Activated B cell treated with CpG ODN at 0.5 μM for 24 hours (primary cell): ENCODE measurements around the gene TSHZ3. TPM values are rescaled to one million over a fixed set of nuclear protein-coding genes. Genes with fewer than 3 reads are reported as not detected.

Experiments used
- ATAC-seq: fragments of 200-7000 bp; cut with Tn5 transposase; one replicate; pipeline ENCODE4 v1.10.0; 2021; ENCODE audit warnings: low read depth, mild to moderate bottlenecking, moderate library complexity
- CTCF ChIA-PET: fragments of 350-600 bp; sonication (Branson Sonifier 250); formaldehyde crosslinking; loops from one replicate; lab custom pipeline; 2021; ENCODE audit warnings: antibody characterized with exemption; lab: Charles Lee
- POLR2A ChIA-PET: fragments of 350-600 bp; sonication (Branson Sonifier 250); formaldehyde crosslinking; loops from one replicate; lab custom pipeline; 2021; ENCODE audit warnings: antibody characterized with exemption; lab: Charles Lee
- DNase-seq: peaks from one replicate; pipeline ENCODE4 v3.0.0; 2022
- H3K27ac Mint-ChIP-seq: one replicate; pipeline ENCODE4 v1.8.0; 2020; ENCODE audit warnings: mixed read lengths
- H3K27me3 Mint-ChIP-seq: one replicate; pipeline ENCODE4 v1.8.0; 2021; ENCODE audit warnings: mixed read lengths
- H3K36me3 Mint-ChIP-seq: one replicate; pipeline ENCODE4 v1.8.0; 2021; ENCODE audit warnings: low read depth, mixed read lengths
- H3K4me1 Mint-ChIP-seq: one replicate; pipeline ENCODE4 v1.8.0; 2021; ENCODE audit warnings: mixed read lengths
- H3K4me3 Mint-ChIP-seq: one replicate; pipeline ENCODE4 v1.8.0; 2020; ENCODE audit warnings: mild to moderate bottlenecking, mixed read lengths
- H3K9me3 Mint-ChIP-seq: one replicate; pipeline ENCODE4 v1.8.0; 2020; ENCODE audit warnings: mixed read lengths
- intact Hi-C: fragments of 100-400 bp; cut with micrococcal nuclease; formaldehyde crosslinking; loops from one replicate; pipeline ENCODE4 v1.15.1; 2024
- total RNA-seq: library from RNA; stranded (reverse); gene quantifications from 2 replicates; pipeline ENCODE4 v1.2.3, GENCODE V29; 2022
- TF ChIP-seq, protein P1 (sequence below): fragments of 200-600 bp; IDR thresholded peaks from one replicate; pipeline ENCODE4 v1.8.0; 2022; ENCODE audit warnings: antibody characterized with exemption, mild to moderate bottlenecking

TSHZ3 gene
- total RNA-seq, 1 donor from 2014 or later, result not detected

DNA sequence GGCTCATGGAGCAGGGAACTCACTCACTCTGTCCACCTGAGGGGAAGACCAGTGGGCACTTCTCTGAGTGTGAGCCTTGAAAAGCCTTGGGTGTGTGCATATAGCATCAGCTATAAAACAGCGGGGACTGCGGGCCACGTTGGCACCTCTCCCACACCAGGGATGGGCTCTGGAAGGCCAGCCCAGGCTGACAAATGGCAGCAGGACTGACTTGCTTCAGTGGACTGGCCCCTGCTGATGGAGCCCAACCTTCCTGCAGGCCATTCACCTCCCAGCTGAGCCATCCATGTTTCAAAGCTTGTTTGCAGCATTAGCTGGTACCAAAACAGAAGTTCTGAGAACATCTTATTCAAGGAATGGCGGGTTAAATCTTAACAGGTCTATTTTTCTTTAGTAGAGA lies 21.0 kb downstream of the TSHZ3 start:
- DNase-seq (no peak), ATAC-seq (no peak)
- POLR2A ChIA-PET, result no interaction called here
- TF ChIP-seq, protein P1, sequence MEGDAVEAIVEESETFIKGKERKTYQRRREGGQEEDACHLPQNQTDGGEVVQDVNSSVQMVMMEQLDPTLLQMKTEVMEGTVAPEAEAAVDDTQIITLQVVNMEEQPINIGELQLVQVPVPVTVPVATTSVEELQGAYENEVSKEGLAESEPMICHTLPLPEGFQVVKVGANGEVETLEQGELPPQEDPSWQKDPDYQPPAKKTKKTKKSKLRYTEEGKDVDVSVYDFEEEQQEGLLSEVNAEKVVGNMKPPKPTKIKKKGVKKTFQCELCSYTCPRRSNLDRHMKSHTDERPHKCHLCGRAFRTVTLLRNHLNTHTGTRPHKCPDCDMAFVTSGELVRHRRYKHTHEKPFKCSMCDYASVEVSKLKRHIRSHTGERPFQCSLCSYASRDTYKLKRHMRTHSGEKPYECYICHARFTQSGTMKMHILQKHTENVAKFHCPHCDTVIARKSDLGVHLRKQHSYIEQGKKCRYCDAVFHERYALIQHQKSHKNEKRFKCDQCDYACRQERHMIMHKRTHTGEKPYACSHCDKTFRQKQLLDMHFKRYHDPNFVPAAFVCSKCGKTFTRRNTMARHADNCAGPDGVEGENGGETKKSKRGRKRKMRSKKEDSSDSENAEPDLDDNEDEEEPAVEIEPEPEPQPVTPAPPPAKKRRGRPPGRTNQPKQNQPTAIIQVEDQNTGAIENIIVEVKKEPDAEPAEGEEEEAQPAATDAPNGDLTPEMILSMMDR, result no peak
- CTCF ChIA-PET, result no interaction called here
- H3K4me3 Mint-ChIP-seq, result no peak overlapping the region
- H3K9me3 Mint-ChIP-seq, result no peaks in the 10 kb centered on the region
- H3K27me3 Mint-ChIP-seq, result no peaks in the 10 kb centered on the region
- no peaks in the 10 kb centered on the region for H3K36me3 Mint-ChIP-seq
- intact Hi-C loops, result no loop called here
- no peaks in the 10 kb centered on the region for H3K4me1 Mint-ChIP-seq
- H3K27ac Mint-ChIP-seq, result no peak overlapping the region

DNA sequence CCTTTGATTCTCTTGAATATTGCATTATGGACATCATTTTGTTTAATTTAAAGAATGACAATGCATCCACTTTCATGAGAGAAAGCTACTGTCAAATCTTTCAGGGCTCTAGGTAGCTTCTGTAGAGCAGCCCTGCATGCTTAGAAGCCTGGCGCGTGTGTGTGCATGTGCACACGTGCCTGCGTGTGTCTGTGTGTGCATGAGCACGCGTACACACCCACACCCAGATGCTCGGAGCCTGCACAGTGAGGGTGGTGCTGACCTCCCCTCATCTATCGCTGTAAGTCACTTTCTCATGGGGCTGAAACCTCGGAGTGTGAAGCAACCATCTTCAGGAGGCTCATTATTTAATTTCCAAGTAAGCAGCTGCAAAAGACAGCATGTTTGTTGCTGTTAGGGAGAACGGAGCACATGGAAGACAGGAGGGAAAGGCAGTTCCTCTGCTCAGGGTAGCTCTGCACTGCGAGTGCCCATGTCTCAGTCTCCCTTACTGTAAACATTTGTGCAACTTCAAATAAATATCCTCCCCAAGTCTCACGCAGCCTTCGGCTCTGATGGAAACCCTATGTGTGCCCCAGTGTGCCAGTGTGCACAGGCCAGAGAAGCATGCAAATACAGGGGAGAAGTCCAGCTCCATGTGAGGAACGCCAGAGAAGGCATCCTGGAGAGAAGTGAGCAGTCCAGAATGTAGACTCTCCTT lies 22.8 kb downstream of the TSHZ3 start:
- H3K4me1 Mint-ChIP-seq, result no peaks in the 10 kb centered on the region
- no peaks in the 10 kb centered on the region for H3K9me3 Mint-ChIP-seq
- DNase-seq (no peak), ATAC-seq (no peak)
- intact Hi-C loops, result no loop called here
- H3K27ac Mint-ChIP-seq, result no peak overlapping the region
- no peak overlapping the region for H3K4me3 Mint-ChIP-seq
- no peaks in the 10 kb centered on the region for H3K36me3 Mint-ChIP-seq
- TF ChIP-seq, protein P1, result no peak
- CTCF ChIA-PET, result interaction anchor here (0.6 kb wide), 1 partner anchor 12 kb away, joined by 3 read pairs; no protein-coding TSS in a partner anchor
- no peaks in the 10 kb centered on the region for H3K27me3 Mint-ChIP-seq
- POLR2A ChIA-PET, result no interaction called here

DNA sequence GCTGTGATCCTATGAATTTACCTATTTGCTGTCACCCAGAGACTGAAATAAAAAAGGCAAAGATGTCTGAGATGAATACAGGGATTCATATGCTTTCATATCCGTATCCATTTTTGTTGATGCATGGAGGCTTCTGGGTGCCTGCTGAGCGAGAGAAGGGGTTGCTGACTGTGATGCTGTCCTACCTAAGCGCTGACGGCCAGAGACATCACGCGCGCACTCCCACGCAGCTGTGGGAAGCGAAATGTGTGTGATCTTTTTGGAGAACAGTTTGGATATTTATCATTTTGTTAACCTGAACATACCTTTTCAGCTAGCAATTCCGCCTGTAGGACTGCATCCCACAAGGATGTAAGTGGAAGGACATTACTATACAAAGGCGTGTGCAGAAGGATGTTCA lies 23.9 kb downstream of the TSHZ3 start:
- POLR2A ChIA-PET, result no interaction called here
- ATAC-seq, result no peak
- no peak overlapping the region for H3K27ac Mint-ChIP-seq

DNA sequence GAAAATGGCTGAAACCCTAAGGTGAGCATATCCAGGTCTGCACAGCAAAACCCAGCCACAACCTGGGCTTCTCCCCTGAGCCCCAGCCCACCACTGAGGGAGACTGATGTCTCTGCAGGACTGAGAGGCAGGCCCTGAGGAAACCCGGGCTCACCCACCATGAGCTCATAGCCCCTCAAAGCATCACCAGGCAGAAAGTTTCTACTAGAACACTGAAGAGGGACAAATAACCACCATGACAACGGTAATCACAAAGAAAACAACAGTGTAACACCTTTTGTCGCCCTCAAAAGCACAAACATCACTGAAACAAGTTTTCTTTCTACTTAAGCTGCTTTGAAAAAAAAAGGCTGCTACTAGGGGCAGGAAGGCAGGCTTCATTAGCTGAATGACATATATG lies 29.8 kb downstream of the TSHZ3 start:
- no peaks in the 10 kb centered on the region for H3K36me3 Mint-ChIP-seq
- ChIA-PET CTCF (no interaction called here), POLR2A (no interaction called here)
- no peaks in the 10 kb centered on the region for H3K9me3 Mint-ChIP-seq
- H3K4me1 Mint-ChIP-seq, result no peaks in the 10 kb centered on the region
- intact Hi-C loops, result no loop called here
- ATAC-seq (no peak), DNase-seq (no peak)
- H3K4me3 Mint-ChIP-seq, result no peak overlapping the region
- H3K27ac Mint-ChIP-seq, result no peak overlapping the region
- no peaks in the 10 kb centered on the region for H3K27me3 Mint-ChIP-seq
- TF ChIP-seq, protein P1, result no peak

More for the DNA sequence above, 23.9 kb downstream of the TSHZ3 start:
- H3K27me3 Mint-ChIP-seq, result no peaks in the 10 kb centered on the region
- DNase-seq, result no peak
- TF ChIP-seq, protein P1, result no peak
- intact Hi-C loops, result no loop called here
- H3K4me1 Mint-ChIP-seq, result no peaks in the 10 kb centered on the region
- no peaks in the 10 kb centered on the region for H3K36me3 Mint-ChIP-seq
- CTCF ChIA-PET, result no interaction called here
- H3K9me3 Mint-ChIP-seq, result no peaks in the 10 kb centered on the region
- H3K4me3 Mint-ChIP-seq, result no peak overlapping the region

DNA sequence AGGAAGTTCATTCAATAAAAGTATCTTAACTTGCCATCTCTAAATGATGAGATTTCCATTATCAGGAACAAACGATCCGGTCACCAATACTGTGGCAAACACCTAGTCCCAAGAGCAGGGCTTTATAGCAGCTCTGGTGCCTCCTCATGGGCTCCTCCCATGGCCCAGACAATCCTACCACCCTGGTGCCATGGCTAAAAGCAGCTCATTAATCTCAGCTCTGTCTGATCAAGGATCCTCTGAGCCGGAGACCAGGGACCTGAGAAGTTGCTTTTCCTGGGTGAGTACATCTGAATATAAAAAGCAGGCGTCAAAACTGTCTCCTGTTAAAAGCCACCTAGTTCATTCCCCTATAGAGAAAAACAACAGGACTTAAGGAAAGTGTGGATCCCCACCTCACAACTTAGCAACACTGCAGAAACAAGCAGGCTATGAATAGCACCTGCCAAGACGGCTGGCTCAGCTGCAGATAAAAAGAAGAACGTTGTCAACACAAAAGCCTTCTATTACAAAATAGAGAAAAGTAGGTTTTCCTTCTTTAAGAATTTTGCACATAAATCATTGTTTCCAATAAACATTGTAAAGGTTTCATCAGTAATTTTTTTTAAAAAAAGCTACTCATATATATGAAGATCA lies 30.3 kb downstream of the TSHZ3 start:
- Mint-ChIP-seq H3K27ac (no peak overlapping the region), H3K36me3 (no peaks in the 10 kb centered on the region)
- CTCF ChIA-PET, result no interaction called here

More for the DNA sequence above, 30.3 kb downstream of the TSHZ3 start:
- POLR2A ChIA-PET, result no interaction called here
- Mint-ChIP-seq H3K4me3 (no peak overlapping the region), H3K4me1 (no peaks in the 10 kb centered on the region), H3K9me3 (no peaks in the 10 kb centered on the region), H3K27me3 (no peaks in the 10 kb centered on the region)
- ATAC-seq (no peak), DNase-seq (no peak)
- intact Hi-C loops, result no loop called here
- TF ChIP-seq, protein P1, result no peak
